Left ventricle myocardium superior (tissue), 1 donor: ENCODE measurements around the gene CLCNKB. TPM values are rescaled to one million over a fixed set of nuclear protein-coding genes. Genes with fewer than 3 reads are reported as not detected.

Source experiments
- ATAC-seq: fragments of 200-7000 bp; cut with Tn5 transposase; one replicate; pipeline ENCODE4 v1.9.1; 2020; ENCODE audit warnings: mild to moderate bottlenecking, moderate library complexity
- DNase-seq: peaks from one replicate; pipeline ENCODE4 v3.0.0-alpha.2; 2020
- intact Hi-C: fragments of 100-400 bp; cut with micrococcal nuclease; formaldehyde crosslinking; loops from one replicate; pipeline ENCODE4 v1.11.0; 2022
- total RNA-seq: library from RNA; stranded (reverse); fragmentation: NEBNext Ultra II Directional; extraction: Animal tissue kit (Norgen Biotek cat#: 25700); gene quantifications from one replicate; pipeline ENCODE4 v1.2.1, GENCODE V29; 2021
- donor health status: DM: no; HTN: yes; CAD: no; lungs with severe emphysema.

Gene CLCNKB
- total RNA-seq, 1 donor from 2014 or later = 2.1 TPM

DNA sequence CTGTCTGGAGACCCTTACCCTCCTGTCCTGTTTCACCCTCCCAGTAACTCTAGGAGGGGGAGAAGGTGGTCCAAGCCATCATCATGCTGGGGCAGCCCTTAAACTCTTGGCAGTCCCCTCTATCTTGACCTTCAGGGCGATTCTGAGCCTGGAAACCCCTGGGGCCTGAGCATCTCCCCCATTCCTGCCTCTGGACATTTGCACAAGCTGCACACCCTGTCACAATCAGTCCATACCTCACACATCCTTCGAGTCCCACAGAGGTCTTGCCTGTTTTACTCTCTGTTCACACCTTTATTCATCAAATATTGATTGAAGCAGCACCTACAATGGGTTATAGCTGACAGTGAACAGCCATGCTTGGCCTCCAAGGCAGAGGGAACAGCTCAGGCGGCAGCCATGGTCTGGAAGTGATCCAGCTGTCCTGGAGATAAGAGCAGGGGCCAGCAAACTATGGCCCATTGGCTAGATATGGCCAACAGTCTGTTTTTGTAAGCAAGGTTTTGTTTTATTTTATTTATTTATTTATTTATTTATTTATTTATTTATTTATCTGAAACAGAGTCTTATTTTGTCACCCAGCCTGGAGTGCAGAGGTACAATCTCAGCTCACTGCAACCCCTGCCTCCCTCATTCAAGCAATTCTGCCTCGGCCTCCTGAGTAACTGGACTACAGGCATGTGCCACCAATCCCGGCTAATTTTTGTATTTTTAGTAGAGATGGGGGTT is 37.0 kb downstream of the CLCNKB start:
- no peak for DNase-seq
- intact Hi-C loops = no loop called here
- no peak for ATAC-seq

DNA sequence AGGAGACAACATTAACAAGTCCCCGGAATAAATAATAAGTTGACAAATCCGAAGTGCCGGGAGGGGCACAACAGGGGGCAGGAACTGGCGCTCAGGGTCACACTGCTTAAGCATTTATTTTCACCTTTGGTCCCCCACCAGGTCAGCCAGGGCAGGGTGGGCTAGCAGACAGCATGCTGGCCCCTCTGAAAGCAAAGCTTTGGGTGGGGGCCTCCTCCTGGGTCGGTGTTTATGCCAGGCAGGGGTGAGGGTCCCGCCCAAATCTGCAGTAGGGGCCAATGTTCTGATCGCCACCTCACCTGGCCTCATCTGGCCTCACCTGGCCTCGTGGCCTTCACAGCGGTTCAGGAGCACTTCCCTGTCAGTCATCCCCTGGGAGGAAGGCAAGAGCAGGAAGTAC is 38.1 kb downstream of the CLCNKB start:
- DNase-seq (no peak), ATAC-seq (no peak)
- intact Hi-C loops = loop anchor here (2.0 kb wide), 1 partner anchor 73 kb away; no protein-coding TSS in a partner anchor

DNA sequence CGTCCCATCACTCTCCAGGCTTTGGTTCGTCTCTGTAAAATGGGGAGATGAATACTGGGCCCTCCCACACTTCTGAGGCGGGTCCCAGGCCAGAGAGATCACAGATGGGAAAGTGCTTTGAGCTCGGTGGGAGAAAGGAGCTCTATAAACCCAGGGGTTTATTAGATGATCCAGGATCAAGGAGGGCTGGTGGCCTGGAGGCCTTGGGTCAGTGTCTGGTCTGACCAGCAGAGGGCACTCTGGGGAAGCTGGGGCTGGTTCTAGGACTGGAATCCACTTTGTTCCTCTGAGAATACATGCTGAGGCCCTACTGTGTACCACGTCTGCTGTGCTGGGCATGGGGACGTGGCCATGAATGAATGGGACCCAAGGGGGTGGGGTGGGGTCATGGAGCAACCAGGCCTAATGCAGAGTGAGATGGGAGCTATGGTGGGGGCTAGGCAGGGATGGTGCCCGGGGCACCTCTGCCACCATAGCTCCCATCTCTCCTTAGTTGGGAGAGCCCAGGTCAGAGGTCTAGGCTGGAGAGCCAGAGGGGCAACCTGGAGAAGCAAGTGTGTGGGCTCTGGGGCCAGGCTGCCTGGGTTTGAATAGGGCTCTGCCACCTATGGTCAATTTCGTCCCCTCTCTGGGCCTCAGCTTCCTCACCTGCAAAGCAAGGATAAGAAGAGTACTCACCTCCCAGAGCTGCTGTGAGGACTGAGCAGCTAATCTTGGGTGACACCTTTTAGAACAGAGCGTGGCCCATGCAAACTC is 38.9 kb downstream of the CLCNKB start:
- intact Hi-C loops = loop anchor here (2.0 kb wide), 1 partner anchor 72 kb away; no protein-coding TSS in a partner anchor
- ATAC-seq = peak; percentile 52
- peak; percentile 80 for DNase-seq

DNA sequence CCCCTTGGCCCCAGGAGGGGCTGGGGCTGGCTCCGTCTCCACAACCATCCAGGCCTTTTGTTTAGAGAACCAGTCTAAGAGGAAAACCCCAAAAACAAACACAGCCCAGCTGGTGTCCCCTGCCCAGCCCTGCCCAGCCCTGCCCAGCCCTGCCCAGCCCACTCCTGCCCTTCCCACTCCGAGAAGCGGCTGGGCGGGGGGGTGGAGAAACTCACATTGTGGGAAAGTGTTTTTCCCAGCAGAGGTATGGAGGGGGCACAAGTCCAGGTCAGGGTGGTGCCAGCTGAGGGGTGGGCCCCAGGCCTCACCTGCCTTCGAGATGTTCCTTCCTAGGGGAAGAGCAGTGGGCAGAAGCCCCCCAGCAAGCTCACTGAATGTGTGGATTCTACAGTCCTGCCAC is 39.9 kb downstream of the CLCNKB start:
- DNase-seq (no peak), ATAC-seq (no peak)
- intact Hi-C loops = loop anchor here (2.0 kb wide), 1 partner anchor 71 kb away; no protein-coding TSS in a partner anchor

DNA sequence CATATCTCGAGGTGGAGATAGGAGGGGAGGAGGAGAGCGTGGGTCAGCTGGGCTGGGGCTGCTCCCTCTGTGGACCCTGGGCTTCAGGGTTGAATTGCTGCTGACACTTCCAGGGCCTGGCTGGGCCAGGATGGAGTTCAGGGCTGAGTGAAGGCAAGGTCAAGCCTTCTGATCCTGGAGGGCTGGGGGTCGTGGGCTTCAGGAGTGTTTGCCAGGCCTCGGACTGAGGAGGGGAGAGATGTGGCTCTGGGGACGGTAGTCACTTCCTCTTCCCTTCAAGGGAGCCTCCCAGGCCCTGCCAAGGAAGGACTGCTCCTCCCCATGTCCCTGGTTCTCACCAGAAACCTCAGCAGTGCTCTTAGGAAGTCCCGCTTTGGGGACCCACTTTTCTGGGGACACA is 41.9 kb downstream of the CLCNKB start:
- intact Hi-C loops = no loop called here
- ATAC-seq = no peak

DNA sequence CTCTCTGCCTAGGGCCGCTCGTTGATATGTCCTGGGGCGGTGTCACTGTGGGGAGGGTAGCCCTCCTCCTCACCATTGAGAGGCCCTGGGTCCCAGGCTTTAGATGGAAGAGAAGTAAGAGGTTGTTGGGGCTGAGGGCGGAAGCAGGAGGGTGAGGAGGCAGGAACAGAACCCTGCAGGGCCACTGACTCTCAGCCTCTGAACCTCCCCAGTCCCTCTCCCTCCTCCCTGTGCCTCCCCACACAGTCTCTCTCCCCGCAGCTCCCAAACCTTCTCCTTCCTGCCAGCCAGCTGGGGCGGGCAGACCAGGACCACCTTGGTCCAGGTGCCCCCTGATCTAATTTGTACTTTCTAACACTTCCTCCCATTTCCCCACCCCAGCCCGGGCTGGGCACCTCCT is 44.2 kb downstream of the CLCNKB start:
- ATAC-seq = no peak
- DNase-seq = no peak
- intact Hi-C loops = no loop called here

More for the DNA sequence above, 41.9 kb downstream of the CLCNKB start:
- no peak for DNase-seq

DNA sequence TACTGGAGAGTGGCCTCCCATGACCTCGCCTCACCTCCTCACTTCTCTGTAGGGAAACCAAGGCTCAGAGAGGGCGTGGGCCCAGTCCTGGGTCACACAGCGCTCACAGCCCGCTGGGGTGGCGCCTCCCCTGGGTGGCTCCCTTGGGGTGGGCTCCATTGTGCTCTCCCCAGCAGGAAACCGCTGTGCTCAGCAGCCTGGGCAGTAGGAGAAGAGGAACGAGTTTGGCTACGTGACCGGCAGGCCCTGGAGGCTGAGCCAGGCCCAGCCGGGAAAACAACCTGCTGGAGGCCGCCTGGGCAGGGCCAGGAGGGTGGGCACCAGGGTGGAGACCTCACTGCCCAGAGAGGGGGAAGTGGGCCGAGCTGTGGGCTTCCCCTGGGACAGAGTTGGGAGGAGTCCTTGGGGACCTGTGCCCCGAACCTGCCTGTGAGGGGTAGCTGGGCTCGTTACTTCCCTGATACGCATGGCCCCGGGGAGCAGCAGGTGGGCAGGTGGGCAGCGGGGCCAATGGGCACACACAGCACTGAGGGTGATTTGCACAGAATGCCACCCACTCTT is 44.8 kb downstream of the CLCNKB start:
- peak; percentile 60 for ATAC-seq
- DNase-seq = no peak
- intact Hi-C loops = no loop called here

DNA sequence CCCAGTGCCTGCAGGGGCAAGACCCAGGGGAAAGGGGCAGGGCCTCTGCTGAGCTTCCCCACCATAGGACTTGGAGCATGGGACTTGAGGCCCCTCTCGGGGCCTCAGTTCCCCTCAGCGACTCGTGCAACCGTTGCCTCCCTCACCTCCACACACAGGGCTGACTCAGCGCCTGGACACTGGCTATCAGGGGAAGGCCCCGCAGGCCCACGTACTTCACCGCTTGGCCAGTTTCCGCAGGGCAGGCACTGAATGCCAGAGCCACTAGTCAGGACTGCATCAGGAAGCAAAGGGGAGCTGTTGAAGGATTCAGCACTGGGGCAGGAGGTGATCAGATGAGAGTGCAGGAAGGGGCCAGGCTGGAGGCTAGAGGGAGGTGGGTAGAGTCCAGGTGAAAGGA is 45.4 kb downstream of the CLCNKB start:
- DNase-seq (no peak), ATAC-seq (no peak)
- intact Hi-C loops = no loop called here

DNA sequence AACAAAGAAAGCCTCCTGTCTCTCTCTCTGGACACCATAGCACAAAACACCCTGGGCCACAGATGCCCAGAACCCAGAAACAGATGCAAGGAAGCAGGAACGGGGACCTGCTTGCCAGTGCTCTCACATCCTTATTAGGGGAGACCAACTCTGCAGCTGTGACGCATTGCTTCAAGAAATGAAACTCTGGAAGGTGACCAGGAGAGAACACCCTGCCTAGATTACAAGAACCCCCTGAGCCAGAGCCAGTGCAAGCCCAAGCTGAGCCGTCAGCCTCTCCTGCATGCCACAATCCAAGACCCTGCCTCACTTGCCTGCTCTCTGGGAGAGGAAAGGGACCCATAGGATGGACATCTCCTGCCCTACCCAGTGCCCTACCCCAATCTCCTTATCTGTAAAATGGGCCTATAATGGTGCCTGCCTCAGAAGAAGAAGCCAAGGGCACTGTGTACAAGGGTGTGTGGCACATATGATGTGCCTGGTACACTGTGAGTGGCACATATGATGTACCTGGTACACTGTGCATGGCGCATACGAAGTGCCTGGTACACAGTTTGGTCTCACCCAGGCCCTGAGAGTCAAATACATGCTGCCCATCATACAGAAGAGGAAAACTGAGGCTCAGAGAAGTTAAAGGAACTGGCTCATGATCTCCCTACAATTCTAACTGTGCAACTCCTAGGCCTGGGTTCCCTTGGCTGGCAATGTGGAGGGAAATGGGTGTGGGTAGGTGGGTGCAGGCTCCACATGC is 46.7 kb downstream of the CLCNKB start:
- no peak for DNase-seq
- intact Hi-C loops = no loop called here
- no peak for ATAC-seq

DNA sequence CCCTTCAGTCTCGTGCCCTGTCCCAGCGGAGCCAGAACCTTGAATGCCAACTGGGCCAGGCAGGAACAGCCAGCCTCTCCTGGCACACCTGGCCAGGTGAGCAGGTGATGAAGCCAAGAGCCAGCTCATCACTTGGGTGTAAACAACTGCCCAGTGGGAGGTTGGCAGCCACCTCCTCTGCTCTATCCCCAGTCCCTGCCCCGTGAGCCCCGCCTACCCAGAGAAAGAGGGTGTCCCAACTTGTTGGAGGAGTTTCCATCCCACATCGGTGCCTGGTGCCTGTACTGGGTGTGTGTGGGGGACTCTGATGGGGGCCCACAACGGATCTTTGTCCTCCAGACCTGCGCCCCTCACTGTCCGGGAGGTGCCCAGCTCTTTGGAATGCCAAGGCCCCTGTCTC is 47.7 kb downstream of the CLCNKB start:
- no peak for DNase-seq
- no peak for ATAC-seq
- intact Hi-C loops = no loop called here

DNA sequence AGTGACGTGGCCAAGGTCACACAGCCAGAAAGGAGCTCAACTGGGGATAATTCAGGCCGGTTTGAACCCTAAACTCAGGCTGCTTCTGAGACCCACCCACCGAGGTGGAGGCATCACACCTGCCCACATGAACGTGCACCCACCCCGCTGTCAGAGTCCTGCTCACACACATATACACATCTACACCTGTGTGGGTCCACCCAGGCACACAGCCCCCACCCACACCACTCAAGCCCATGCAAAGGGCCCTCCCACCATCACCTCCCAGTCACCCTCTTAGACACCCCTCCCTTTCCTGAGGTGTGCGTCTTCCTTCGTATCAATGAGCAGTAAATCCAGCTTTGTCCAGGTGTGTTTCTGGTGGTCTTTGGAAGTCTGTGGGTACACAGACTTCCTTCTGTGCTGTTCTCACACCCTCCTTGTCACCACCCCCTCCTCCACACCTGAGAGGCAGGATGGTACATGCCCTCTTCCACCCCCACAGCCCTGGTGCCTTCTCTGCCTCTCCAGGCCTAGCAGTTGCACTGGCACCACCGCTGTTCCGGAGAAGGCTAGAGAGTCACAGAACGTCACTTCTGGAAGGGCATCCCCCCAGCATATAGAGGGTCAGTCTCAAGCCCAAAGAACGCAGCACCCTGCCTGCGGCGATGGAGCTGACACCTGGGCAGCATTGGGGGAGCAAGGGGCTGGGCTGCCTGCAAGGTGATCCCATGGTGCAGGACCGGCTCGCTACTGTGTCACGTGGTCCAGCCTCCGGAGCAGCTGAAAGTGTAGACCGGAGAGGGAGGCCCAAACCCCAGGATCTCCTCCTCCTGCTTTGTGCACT is 48.7 kb downstream of the CLCNKB start:
- intact Hi-C loops = no loop called here
- no peak for ATAC-seq
- no peak for DNase-seq

DNA sequence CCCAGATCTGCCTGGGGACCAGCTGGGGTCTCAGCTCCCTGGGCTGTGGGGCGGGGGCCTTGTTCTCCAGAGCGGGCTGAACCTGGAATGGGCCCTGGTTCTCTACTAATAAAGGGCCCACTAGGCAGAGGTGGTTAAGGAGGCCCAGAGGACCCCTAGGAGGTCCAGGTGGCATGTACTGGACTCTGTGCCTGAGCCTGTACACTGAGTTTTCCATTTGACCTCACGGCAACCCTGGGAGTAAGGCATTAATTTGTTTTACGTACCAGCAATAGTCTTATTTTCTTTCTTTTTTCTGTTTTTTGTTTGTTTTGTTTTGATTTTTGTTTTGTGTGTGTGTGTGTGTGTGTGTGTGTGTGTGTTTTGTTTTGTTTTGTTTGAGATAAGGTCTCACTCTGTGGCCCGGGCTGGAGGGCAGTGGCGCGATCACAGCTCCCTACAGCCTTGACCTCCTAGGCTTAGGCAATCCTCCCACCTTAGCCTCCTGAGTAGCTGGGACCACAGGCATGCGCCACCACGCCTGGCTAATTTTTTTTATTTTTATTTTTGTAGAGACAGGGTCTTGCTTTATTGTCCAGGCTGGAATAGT is 49.4 kb downstream of the CLCNKB start:
- intact Hi-C loops = no loop called here
- DNase-seq = no peak
- no peak for ATAC-seq

DNA sequence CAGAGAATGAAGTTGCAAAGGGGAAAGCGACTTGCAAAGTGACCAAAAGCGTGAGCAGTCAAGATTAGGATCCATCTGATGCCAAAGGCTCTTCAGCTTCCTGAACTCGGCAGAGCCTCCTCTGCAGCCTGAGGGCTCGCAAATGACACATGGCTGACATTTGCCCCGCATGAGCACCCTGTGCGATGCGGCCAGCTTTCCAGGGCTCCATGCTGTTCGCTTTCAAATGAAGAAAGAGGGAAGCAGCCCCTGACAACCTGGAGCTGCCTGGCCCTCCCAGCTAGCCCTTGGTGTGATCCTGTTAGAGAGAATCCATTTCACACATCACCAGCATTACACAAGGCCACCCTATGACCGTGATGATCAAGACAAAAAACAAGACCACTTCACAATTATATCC is 50.0 kb downstream of the CLCNKB start:
- DNase-seq (no peak), ATAC-seq (no peak)
- intact Hi-C loops = no loop called here

DNA sequence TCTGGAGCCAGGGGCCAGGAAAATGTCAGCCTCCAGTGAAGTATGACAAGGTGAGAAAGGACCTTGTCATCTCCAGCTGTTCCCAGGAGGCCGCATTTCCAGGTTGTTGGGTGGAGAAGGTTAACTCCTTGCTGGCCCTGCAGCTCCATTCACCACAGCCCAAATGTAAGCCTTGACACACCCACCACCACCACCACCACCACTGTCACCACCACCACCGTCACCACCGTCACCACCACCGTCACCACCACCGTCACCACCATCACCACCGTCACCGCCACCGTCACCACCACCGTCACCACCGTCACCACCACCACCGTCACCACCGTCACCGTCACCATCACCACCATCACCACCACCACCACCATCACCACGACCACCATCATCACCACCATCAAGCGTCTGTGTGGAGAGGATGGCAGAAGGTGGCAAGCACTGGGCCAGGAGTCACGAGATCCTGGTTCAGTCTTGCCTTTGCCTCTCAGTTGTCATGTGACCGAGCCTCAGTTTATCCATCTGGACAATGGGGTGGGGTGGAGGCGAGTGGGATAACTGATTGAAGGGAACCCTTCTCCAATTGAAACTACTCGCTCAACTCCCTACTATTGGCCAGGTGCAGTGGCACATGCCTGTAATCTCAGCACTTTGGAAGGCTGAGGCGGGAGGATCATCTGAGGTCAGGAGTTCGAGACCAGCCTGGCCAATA is 51.0 kb downstream of the CLCNKB start:
- no peak for DNase-seq
- intact Hi-C loops = no loop called here
- ATAC-seq = no peak

DNA sequence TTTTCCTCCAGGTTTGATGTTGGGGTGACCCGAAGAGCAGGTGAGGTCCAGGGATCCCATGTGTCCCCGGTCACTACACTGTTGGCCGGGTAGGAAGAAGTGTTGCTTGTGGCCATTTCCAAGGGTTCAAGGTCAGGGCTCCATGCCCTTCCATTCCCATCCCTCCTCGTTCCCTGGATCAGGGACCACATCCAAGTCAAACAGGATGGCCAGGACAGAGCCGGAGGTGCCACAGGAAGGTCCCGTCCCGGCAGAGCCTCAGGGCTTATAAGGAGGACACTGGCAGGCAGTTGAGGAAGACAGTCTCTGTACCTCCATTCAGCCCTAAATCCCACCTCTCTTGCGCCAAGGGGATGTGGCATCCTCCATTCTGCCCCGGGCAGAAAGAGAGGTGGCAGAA is 51.9 kb downstream of the CLCNKB start:
- DNase-seq = no peak
- ATAC-seq = no peak
- intact Hi-C loops = no loop called here

DNA sequence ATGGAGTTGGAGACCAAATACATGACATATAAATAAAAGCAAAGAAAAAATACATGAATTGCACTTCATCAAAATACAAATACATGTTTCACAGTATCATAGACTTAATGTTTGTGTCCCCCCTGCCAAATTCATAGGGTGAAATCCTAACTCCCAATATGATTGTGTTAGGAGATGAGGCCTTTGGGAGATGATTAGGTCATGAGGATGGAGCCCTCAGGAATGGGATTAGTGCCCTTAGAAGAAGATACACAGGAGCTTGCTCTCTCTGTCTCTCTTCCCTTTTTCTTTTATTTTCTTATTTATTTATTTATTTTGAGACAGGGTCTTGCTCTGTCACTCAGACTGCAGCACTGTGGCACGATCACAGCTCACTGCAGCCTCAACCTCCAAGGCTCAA is 55.8 kb downstream of the CLCNKB start:
- DNase-seq = no peak
- intact Hi-C loops = no loop called here
- ATAC-seq = no peak

DNA sequence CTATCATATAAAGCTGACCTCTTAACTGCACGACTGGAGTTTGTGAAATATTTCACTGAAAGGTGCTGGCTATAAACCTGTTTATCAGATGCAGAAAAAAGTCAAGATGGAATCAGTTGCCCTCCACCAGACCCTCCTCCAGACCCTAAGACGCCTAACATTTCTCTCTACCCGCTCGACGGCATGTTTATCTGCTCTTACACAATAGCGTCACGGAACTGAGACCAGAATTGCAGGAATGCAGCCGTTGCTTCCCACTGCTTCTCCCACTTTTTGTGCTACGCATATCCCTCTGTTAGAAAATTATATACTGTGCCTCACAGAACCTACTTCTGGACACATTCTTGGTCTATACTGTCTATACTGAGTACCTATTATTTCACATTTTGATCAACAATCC is 58.0 kb downstream of the CLCNKB start:
- DNase-seq (no peak), ATAC-seq (no peak)
- intact Hi-C loops = no loop called here
